Suprapubic skin (tissue), 3 donors: Measurements from ENCODE around the gene NPC2.

Source experiments
- CTCF ChIP-seq, 2 donors: fragments of 200-600 bp in 1 of 2; fragments of 450-650 bp in 1 of 2; sonication (generic) in 1 of 2; IDR thresholded peaks; one replicate each; pipeline ENCODE4 v1.5.1; 2016 to 2019; ENCODE audit warnings: antibody characterized with exemption in 2 of 2, mild to moderate bottlenecking in 1 of 2, moderate library complexity in 1 of 2
- EP300 ChIP-seq: sonication (generic); formaldehyde crosslinking; IDR thresholded peaks from one replicate; pipeline ENCODE4 v1.6.1; 2017; ENCODE audit warnings: antibody characterized with exemption

- no peak for TF ChIP-seq CTCF (IDR thresholded peaks at IDR 0.05)
- no peak for TF ChIP-seq EP300
Measured at GRCh38 chr14:74508292-74508731, 15.2 kb upstream of the NPC2 start.
